ENCODE measurements around the gene SARS1. TPM values are rescaled to one million over a fixed set of nuclear protein-coding genes. Genes with fewer than 3 reads are reported as not detected.

The SARS1 gene
- total RNA-seq, 3 donors from 2014 or later (not counting 1 experiment from before 2014, with no cell fraction given): 95.6 to 122 (median 106) TPM

GRCh38 chr1:109242387-109242786 is 28.7 kb downstream of the SARS1 start:
- Histone ChIP-seq H3K27ac (ENCODE audit: low read length) (no peak overlapping the region), H3K4me1 (ENCODE audit: control insufficient read depth, insufficient read depth, low read length) (peaks cover 9% of the 10 kb centered on the region), H3K9me3 (ENCODE audit: control insufficient read depth, insufficient read depth, low read length) (no peaks in the 10 kb centered on the region), H3K36me3 (ENCODE audit: control insufficient read depth, insufficient read depth, low read length) (peaks cover 14% of the 10 kb centered on the region), H3K27me3 (ENCODE audit: control insufficient read depth, insufficient read depth, low read length) (peaks cover 6% of the 10 kb centered on the region), H3K4me3 (ENCODE audit: low read length) (no peak overlapping the region)
- Mint-ChIP-seq H3K4me3 (no peak overlapping the region), H3K36me3 (peaks cover 6% of the 10 kb centered on the region), H3K27me3 (ENCODE audit: low read depth in 2 of 2) (peaks cover 15 to 16% of the 10 kb centered on the region in 2 donors), H3K27ac (peak overlapping the region in 1 of 2 donors; percentile 59), H3K4me1 (peaks cover 12 to 19% of the 10 kb centered on the region in 2 donors), H3K9me3 (no peaks in the 10 kb centered on the region)
- TF ChIP-seq, protein P1, sequence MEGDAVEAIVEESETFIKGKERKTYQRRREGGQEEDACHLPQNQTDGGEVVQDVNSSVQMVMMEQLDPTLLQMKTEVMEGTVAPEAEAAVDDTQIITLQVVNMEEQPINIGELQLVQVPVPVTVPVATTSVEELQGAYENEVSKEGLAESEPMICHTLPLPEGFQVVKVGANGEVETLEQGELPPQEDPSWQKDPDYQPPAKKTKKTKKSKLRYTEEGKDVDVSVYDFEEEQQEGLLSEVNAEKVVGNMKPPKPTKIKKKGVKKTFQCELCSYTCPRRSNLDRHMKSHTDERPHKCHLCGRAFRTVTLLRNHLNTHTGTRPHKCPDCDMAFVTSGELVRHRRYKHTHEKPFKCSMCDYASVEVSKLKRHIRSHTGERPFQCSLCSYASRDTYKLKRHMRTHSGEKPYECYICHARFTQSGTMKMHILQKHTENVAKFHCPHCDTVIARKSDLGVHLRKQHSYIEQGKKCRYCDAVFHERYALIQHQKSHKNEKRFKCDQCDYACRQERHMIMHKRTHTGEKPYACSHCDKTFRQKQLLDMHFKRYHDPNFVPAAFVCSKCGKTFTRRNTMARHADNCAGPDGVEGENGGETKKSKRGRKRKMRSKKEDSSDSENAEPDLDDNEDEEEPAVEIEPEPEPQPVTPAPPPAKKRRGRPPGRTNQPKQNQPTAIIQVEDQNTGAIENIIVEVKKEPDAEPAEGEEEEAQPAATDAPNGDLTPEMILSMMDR (IDR thresholded peaks at IDR 0.05): no peak
- 72% methylated on average over 7 of the region's 7 CpGs for WGBS (ENCODE audit: insufficient coverage)
- DNase-seq (no peak), ATAC-seq (no peak)
- intact Hi-C loops (cut with micrococcal nuclease): no loop called here

DNA sequence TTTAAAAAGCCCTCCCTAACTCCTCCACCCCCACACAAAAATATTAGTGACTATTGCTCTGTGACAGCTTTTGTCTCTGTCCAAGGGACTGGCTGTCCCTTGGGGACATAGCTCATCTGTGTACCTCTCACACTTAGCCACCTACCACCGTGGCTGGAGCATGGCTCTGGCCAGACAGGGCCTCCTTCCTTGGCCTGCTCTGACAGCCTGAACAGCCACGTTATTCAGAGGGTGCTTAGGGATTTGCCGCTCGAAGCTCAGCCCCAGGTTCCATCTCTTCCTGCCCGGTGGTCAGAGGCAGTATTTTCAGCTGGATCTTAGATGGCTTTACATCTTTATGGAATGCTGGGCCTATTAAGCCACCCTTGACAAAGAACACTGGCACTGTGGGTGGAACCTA is 29.5 kb downstream of the SARS1 start:
- Histone ChIP-seq H3K27ac (ENCODE audit: low read length) (no peak overlapping the region), H3K9me3 (ENCODE audit: control insufficient read depth, insufficient read depth, low read length) (no peaks in the 10 kb centered on the region), H3K27me3 (ENCODE audit: control insufficient read depth, insufficient read depth, low read length) (peaks cover 8% of the 10 kb centered on the region), H3K4me1 (ENCODE audit: control insufficient read depth, insufficient read depth, low read length) (peaks cover 9% of the 10 kb centered on the region), H3K4me3 (ENCODE audit: low read length) (no peak overlapping the region), H3K36me3 (ENCODE audit: control insufficient read depth, insufficient read depth, low read length) (peaks cover 7% of the 10 kb centered on the region)
- Mint-ChIP-seq H3K36me3 (no peaks in the 10 kb centered on the region), H3K4me3 (no peak overlapping the region), H3K27ac (no peak overlapping the region), H3K4me1 (peaks cover 12 to 19% of the 10 kb centered on the region in 2 donors), H3K27me3 (ENCODE audit: low read depth in 2 of 2) (peaks cover 15 to 16% of the 10 kb centered on the region in 2 donors), H3K9me3 (no peaks in the 10 kb centered on the region)
- ATAC-seq (no peak), DNase-seq (no peak)
- TF ChIP-seq, protein P1 (IDR thresholded peaks at IDR 0.05): no peak
- WGBS (ENCODE audit: insufficient coverage): 84% methylated on average over 5 of the region's 5 CpGs
- intact Hi-C loops (cut with micrococcal nuclease): no loop called here

DNA sequence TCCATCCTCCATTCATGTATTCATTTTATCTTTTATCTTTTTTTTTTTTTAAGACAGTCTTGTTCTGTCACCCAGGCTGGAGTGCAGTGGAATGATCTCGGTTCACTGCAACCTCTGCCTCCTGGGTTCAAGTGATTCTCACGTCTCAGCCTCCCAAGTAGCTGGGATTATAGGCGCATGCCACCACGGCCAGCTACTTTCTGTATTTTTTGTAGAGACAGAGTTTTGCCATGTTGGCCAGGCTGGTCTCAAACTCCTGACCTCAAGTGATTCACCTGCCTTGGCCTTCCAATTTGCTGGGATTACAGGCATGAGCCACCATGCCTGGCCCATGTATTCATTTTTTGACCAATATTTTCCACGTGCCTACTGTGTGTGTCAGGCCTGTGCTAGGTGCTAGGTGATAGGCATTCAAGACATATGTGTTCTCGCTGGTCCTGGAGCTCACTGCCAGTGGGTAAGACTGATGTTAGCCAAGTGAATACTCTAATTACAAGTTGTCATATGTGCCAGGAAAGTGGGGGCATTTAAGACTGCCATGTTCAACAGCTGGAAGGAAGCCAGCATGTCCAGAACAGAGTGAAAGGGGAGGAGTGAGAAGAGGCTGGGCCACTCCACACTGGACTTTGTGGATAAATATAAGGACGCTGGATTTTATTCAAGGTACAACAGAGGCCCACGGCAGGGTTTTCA is 30.3 kb downstream of the SARS1 start:
- Histone ChIP-seq H3K4me3 (ENCODE audit: low read length) (no peak overlapping the region), H3K27ac (ENCODE audit: low read length) (no peak overlapping the region), H3K4me1 (ENCODE audit: control insufficient read depth, insufficient read depth, low read length) (peaks cover 13% of the 10 kb centered on the region), H3K9me3 (ENCODE audit: control insufficient read depth, insufficient read depth, low read length) (no peaks in the 10 kb centered on the region), H3K27me3 (ENCODE audit: control insufficient read depth, insufficient read depth, low read length) (peaks cover 9% of the 10 kb centered on the region), H3K36me3 (ENCODE audit: control insufficient read depth, insufficient read depth, low read length) (no peaks in the 10 kb centered on the region)
- no peak overlapping the region for H3K27ac Mint-ChIP-seq
- WGBS (ENCODE audit: insufficient coverage): 89% methylated on average over 8 of the region's 8 CpGs
- DNase-seq: no peak
- intact Hi-C loops (cut with micrococcal nuclease): no loop called here
- TF ChIP-seq, protein P1 (IDR thresholded peaks at IDR 0.05): no peak
- no peak for ATAC-seq
- H3K4me1 Mint-ChIP-seq: peaks cover 12 to 21% of the 10 kb centered on the region in 2 donors
- no peaks in the 10 kb centered on the region for H3K9me3 Mint-ChIP-seq
- H3K36me3 Mint-ChIP-seq: no peaks in the 10 kb centered on the region
- peaks cover 15 to 16% of the 10 kb centered on the region in 2 donors for H3K27me3 Mint-ChIP-seq (ENCODE audit: low read depth in 2 of 2)
- H3K4me3 Mint-ChIP-seq: no peak overlapping the region

Measured in natural killer cell (primary cell).